Measurements from ENCODE around the gene OSR1.

DNA sequence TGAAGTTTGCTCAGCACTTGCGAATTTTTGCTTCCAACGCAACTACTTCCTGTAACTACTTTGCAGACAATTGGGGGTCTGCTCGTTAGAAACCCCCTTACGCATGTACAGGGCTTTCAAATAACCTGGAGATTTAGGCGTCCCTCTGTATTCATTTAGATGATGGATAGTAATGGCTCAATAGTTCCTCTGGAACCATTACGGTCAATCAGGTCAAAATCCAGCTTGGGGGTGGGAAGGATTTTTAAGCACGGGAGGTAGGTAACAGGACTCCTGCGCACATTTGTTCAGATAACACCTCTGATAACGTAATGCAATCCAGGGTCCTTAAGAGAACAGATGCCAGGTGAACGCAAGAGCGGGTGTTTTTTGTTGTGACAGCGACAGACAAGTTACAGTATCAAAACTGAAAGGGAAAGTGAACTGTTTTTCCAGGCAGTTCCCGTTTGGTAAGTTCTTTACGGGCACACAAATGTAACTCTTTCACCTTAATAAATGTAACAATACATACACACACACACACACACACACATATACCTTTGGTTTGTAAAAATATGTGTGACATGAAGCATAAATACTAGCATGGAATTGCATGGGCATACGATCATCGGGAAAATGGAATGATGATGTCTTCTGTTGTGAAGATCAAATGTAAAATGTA lies 3.8 kb upstream of the OSR1 start:
- no peak for TF ChIP-seq EZH2 (IDR thresholded peaks at IDR 0.05; ENCODE audit: borderline replicate concordance, low read length)
- TF ChIP-seq, protein P1, sequence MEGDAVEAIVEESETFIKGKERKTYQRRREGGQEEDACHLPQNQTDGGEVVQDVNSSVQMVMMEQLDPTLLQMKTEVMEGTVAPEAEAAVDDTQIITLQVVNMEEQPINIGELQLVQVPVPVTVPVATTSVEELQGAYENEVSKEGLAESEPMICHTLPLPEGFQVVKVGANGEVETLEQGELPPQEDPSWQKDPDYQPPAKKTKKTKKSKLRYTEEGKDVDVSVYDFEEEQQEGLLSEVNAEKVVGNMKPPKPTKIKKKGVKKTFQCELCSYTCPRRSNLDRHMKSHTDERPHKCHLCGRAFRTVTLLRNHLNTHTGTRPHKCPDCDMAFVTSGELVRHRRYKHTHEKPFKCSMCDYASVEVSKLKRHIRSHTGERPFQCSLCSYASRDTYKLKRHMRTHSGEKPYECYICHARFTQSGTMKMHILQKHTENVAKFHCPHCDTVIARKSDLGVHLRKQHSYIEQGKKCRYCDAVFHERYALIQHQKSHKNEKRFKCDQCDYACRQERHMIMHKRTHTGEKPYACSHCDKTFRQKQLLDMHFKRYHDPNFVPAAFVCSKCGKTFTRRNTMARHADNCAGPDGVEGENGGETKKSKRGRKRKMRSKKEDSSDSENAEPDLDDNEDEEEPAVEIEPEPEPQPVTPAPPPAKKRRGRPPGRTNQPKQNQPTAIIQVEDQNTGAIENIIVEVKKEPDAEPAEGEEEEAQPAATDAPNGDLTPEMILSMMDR (conservative IDR thresholded peaks at IDR 0.05 in 1 of 2, IDR thresholded peaks at IDR 0.05 in 1 of 2; ENCODE audit: extremely low read depth in 1 of 2, insufficient read depth in 1 of 2, low read depth in 1 of 2, low read length in 2 of 2) = no peak

All from mammary epithelial cell (primary cell).